Neuronal stem cell (in vitro differentiated cells): Measurements from ENCODE around the gene HHIPL1.

Experiments used
- DNase-seq: peaks from one replicate; pipeline ENCODE4 v3.0.0-alpha.2; 2013; ENCODE audit warnings: low spot score
- H2AFZ ChIP-seq: one replicate; pipeline ENCODE4 v1.6.1; 2013; ENCODE audit warnings: mild to moderate bottlenecking, low read length, inconsistent platforms
- H2AK5ac ChIP-seq: 2 replicates; pipeline ENCODE4 v1.6.1; 2013; ENCODE audit warnings: low read depth, mild to moderate bottlenecking, inconsistent platforms, low read length, moderate library complexity, mixed read lengths
- H2BK120ac ChIP-seq: 2 replicates; pipeline ENCODE4 v1.6.1; 2013; ENCODE audit warnings: low read depth, mild to moderate bottlenecking, inconsistent platforms, low read length, moderate library complexity, mixed read lengths
- H2BK12ac ChIP-seq: one replicate; pipeline ENCODE4 v1.6.1; 2013; ENCODE audit warnings: low read length, inconsistent platforms
- H2BK15ac ChIP-seq: 2 replicates; pipeline ENCODE4 v1.6.1; 2013; ENCODE audit warnings: mild to moderate bottlenecking, low read length, inconsistent platforms, mixed read lengths
- H2BK5ac ChIP-seq: one replicate; pipeline ENCODE4 v1.6.1; 2013; ENCODE audit warnings: inconsistent platforms, mild to moderate bottlenecking, low read length, moderate library complexity
- H3K14ac ChIP-seq: one replicate; pipeline ENCODE4 v1.6.1; 2013; ENCODE audit warnings: low read length, inconsistent platforms
- H3K18ac ChIP-seq: 2 replicates; pipeline ENCODE4 v1.6.1; 2013; ENCODE audit warnings: low read length, inconsistent platforms
- H3K23ac ChIP-seq: 2 replicates; pipeline ENCODE4 v1.6.1; 2013; ENCODE audit warnings: low read depth, mild to moderate bottlenecking, mixed read lengths, low read length, inconsistent platforms; ENCODE audit not compliant: poor library complexity
- H3K27ac ChIP-seq: replicated peaks from 3 replicates; pipeline ENCODE4 v1.5.1; 2013; ENCODE audit warnings: low read length, inconsistent platforms
- H3K27me3 ChIP-seq, 3 experiments: 2 replicates each; pipeline ENCODE4 v1.6.1; 2013; ENCODE audit warnings: low read length in 3 of 3, mild to moderate bottlenecking in 2 of 3, inconsistent platforms in 1 of 3, low read depth in 1 of 3, mixed read lengths in 1 of 3, moderate library complexity in 1 of 3; ENCODE audit not compliant: control insufficient read depth in 3 of 3, insufficient read depth in 3 of 3
- H3K36me3 ChIP-seq, 2 donors: replicated peaks in 1 of 2; 2 replicates each; pipeline ENCODE4 v1.6.1; 2013; ENCODE audit warnings: low read length in 2 of 2; ENCODE audit not compliant: control insufficient read depth in 2 of 2, insufficient read depth in 2 of 2
- H3K4ac ChIP-seq: 2 replicates; pipeline ENCODE4 v1.6.1; 2013; ENCODE audit warnings: inconsistent platforms, mild to moderate bottlenecking, low read length, moderate library complexity
- H3K4me1 ChIP-seq, 2 donors: 1 replicate in 1 of 2; 2 replicates in 1 of 2; pipeline ENCODE4 v1.6.1; 2013; ENCODE audit warnings: low read length in 2 of 2, low read depth in 1 of 2; ENCODE audit not compliant: control insufficient read depth in 2 of 2, insufficient read depth in 1 of 2
- H3K4me2 ChIP-seq: one replicate; pipeline ENCODE4 v1.6.1; 2013; ENCODE audit warnings: mild to moderate bottlenecking, low read length, inconsistent platforms; ENCODE audit not compliant: insufficient read depth, poor library complexity, severe bottlenecking
- H3K4me3 ChIP-seq, 2 donors: 2 replicates each; pipeline ENCODE4 v1.5.1; 2013; ENCODE audit warnings: low read length in 2 of 2, mild to moderate bottlenecking in 2 of 2, inconsistent platforms in 1 of 2, moderate library complexity in 1 of 2
- H3K79me1 ChIP-seq: one replicate; pipeline ENCODE4 v1.6.1; 2013; ENCODE audit warnings: low read depth, mild to moderate bottlenecking, inconsistent platforms, low read length, moderate library complexity
- H3K9ac ChIP-seq: one replicate; pipeline ENCODE4 v1.6.1; 2013; ENCODE audit warnings: mild to moderate bottlenecking, low read depth, low read length, inconsistent platforms; ENCODE audit not compliant: poor library complexity
- H3K9me3 ChIP-seq, 2 donors: replicated peaks in 1 of 2; 2 replicates each; pipeline versions ENCODE3 to v1.6.1; 2013; ENCODE audit warnings: low read length in 2 of 2, mild to moderate bottlenecking in 2 of 2, inconsistent platforms in 1 of 2, low read depth in 1 of 2, mixed read lengths in 1 of 2, moderate library complexity in 1 of 2; ENCODE audit not compliant: control insufficient read depth in 2 of 2, insufficient read depth in 1 of 2
- H4K8ac ChIP-seq: one replicate; pipeline ENCODE4 v1.6.1; 2013; ENCODE audit warnings: low read depth, mild to moderate bottlenecking, inconsistent platforms, low read length, moderate library complexity
- H4K91ac ChIP-seq: one replicate; pipeline ENCODE4 v1.6.1; 2013; ENCODE audit warnings: low read length, low read depth, mild to moderate bottlenecking, inconsistent platforms; ENCODE audit not compliant: poor library complexity
- WGBS, 2 donors: extraction: QIAGEN DNeasy Blood & Tissue Kit; methylation state at CpG; one replicate each; pipeline ENCODE4 v1.1.7; 2013; ENCODE audit warnings: missing lambda C conversion rate in 2 of 2, mixed read lengths in 1 of 2; ENCODE audit not compliant: insufficient read length in 2 of 2, insufficient replicate concordance in 1 of 2; ENCODE audit errors: extremely low coverage in 2 of 2; 5-methylcytosine and 5-hydroxymethylcytosine counted together

HHIPL1 gene

DNA sequence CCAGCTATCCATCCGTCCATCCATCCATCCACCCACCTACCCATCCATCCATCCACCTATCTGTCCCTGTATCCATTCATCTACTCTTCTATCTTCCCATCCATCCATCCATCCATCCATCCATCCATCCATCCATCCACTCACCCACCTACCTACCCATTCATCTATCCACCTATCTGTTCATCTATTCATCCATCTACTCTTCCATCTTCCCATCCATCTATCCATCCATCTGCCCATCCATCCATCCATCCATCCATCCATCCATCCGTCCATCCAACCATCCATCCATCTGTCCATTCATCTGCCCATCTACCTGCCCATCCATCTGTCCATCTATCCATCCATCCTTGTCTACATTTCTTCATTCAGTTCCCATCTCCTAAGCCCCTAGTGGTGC is 17.8 kb upstream of the HHIPL1 start:
- H3K9me3 ChIP-seq: no peaks in the 10 kb centered on the region
- no peak overlapping the region for H3K9ac ChIP-seq
- H3K14ac ChIP-seq: no peak overlapping the region
- peaks cover 7 to 14% of the 10 kb centered on the region in 2 donors for H3K4me1 ChIP-seq
- H3K27me3 ChIP-seq: no peaks in the 10 kb centered on the region
- no peaks in the 10 kb centered on the region for H3K36me3 ChIP-seq
- no peak overlapping the region for H4K91ac ChIP-seq
- H3K79me1 ChIP-seq: no peaks in the 10 kb centered on the region
- peak overlapping the region; percentile 8 for H2BK15ac ChIP-seq
- no peak overlapping the region for H2BK120ac ChIP-seq
- no peak overlapping the region for H2AK5ac ChIP-seq
- no peak overlapping the region for H3K4ac ChIP-seq
- H2AFZ ChIP-seq: no peak overlapping the region
- no peak overlapping the region for H4K8ac ChIP-seq
- H3K23ac ChIP-seq: no peak overlapping the region
- H2BK12ac ChIP-seq: no peak overlapping the region
- DNase-seq: no peak
- no CpG with 5 or more reads among the region's 2 CpGs for WGBS, 2 donors
- H3K4me2 ChIP-seq: no peak overlapping the region
- no peak overlapping the region for H3K18ac ChIP-seq
- no peak overlapping the region for H3K27ac ChIP-seq
- H2BK5ac ChIP-seq: no peak overlapping the region
- no peak overlapping the region for H3K4me3 ChIP-seq

DNA sequence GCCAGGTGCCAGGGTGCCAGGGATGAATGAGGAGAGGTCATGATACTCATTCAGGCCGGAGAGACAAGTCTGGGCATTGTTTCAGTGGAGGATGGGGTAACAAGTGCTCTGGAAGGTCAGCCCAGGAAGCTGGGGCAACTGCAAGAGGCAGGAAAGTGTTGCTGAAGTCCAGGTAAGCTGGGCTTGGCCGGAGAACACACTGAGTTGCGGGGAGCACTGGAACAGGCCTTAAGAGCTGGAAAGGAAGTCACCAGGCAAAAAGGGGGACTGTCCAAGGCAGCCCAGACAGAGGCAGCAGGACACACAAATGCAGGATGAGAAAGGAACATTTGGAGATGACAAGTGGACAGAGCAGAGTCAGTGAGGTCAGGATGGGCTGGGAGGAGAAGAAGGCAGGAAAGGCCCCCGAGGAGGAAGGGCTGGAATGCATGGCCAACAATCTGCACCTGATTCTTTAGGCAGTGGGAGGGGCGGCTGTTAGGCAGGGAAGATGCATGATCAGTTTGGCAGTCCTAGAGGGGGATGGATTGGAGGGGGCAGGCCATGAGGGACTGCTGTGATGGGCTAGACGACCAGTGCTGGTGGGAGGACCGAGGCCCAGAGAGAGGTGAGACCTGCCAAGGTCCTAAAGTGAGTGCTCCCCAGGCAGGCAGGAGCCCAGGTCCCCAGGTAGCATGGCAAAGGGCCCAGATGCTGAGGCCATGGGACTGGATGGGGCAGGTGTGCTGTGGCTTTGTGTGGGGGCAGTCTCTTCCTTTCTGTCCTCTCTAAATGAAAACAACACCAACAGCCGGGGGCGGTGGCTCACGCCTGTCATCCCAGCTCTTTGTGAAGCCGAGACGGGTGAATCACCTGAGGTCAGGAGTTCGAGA is 17.2 kb upstream of the HHIPL1 start:
- peak overlapping the region; percentile 38 for H4K91ac ChIP-seq
- peaks cover 7 to 16% of the 10 kb centered on the region in 2 donors for H3K4me1 ChIP-seq
- no peak overlapping the region for H3K14ac ChIP-seq
- no peak overlapping the region for H2AFZ ChIP-seq
- DNase-seq: no peak
- H2BK5ac ChIP-seq: no peak overlapping the region
- no peak overlapping the region for H3K4me3 ChIP-seq
- H2BK15ac ChIP-seq: peak overlapping the region; percentile 8
- H2BK120ac ChIP-seq: no peak overlapping the region
- no peak overlapping the region for H3K4me2 ChIP-seq
- H3K27ac ChIP-seq: no peak overlapping the region
- peak overlapping the region; percentile 53 for H3K9ac ChIP-seq
- H3K18ac ChIP-seq: peak overlapping the region; percentile 85
- H2AK5ac ChIP-seq: peak overlapping the region; percentile 91
- no peaks in the 10 kb centered on the region for H3K36me3 ChIP-seq
- H3K79me1 ChIP-seq: no peaks in the 10 kb centered on the region
- no CpG with 5 or more reads among the region's 13 CpGs for WGBS, 2 donors
- no peaks in the 10 kb centered on the region for H3K27me3 ChIP-seq
- H2BK12ac ChIP-seq: no peak overlapping the region
- peak overlapping the region; percentile 26 for H3K23ac ChIP-seq
- H3K9me3 ChIP-seq: no peaks in the 10 kb centered on the region
- peak overlapping the region; percentile 17 for H3K4ac ChIP-seq
- no peak overlapping the region for H4K8ac ChIP-seq

DNA sequence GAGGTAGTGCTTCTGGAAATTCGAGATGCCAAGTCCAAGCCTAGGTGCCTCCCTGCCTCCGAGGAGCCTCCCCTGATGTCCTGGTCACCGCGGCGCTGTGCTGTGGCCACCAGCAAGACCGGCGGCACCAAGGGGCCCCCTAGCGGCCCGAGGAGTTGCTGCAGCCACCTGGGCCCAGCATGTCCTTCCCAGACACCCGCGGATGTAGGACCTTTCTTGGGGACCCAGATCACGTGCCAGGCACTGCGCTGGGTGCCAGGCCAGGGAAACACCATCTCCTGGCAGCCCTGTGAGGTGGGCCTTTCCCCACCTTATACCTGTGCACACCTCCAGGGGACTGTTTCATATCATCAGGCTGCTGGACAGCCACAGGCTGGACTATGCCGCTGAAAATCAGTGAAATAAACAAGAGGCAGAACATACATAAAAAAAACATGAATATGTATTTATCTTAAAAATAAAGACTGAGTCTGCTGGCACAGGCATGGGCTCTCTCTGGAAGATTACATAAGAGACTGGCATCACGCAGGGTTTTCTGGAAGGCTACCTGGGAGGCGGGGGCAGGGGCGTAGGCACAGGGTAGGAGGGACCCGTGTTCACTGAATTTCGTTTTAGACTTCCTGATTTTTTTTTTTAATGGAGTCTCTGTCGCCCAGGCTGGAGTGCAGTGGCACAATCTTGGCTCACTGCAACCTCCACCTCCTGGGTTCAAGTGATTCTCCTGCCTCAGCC is 15.9 kb upstream of the HHIPL1 start:
- Histone ChIP-seq H2BK12ac (no peak overlapping the region), H3K4me3 (no peak overlapping the region), H3K9me3 (no peaks in the 10 kb centered on the region), H2AFZ (peak overlapping the region; percentile 65), H2AK5ac (peak overlapping the region; percentile 48), H3K9ac (peak overlapping the region; percentile 50), H3K4ac (no peak overlapping the region), H3K23ac (peak overlapping the region; percentile 19), H2BK5ac (no peak overlapping the region), H3K36me3 (no peaks in the 10 kb centered on the region), H2BK15ac (peak overlapping the region; percentile 46), H3K27me3 (no peaks in the 10 kb centered on the region), H3K79me1 (no peaks in the 10 kb centered on the region), H3K27ac (no peak overlapping the region), H3K4me1 (peaks cover 9 to 23% of the 10 kb centered on the region in 2 donors), H3K14ac (no peak overlapping the region), H3K4me2 (no peak overlapping the region), H3K18ac (peak overlapping the region; percentile 76), H4K91ac (no peak overlapping the region), H2BK120ac (no peak overlapping the region), H4K8ac (no peak overlapping the region)
- peak; percentile 63 for DNase-seq
- no CpG with 5 or more reads among the region's 20 CpGs for WGBS, 2 donors

DNA sequence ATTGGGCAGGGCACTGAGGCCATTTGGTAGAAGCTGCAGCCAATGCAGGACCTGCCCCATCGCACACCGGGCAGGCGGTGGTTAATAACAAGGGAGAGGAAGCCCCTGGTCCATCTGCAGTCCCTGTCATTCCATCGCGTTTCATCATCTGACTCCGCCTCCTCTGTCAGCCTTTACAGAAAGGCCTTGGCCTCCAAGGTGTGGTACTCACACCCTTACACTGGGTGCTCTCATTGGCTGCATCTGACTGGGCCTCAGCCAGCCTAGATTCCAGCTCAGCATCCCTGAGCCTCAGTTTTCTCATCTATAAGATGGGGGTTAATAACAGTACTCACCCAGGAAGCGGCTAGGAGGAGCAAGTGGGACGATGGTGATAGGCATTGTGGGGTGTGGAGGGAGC is 14.7 kb upstream of the HHIPL1 start:
- H2BK5ac ChIP-seq: no peak overlapping the region
- H2BK12ac ChIP-seq: no peak overlapping the region
- no peak overlapping the region for H3K4me3 ChIP-seq
- no peak overlapping the region for H2AFZ ChIP-seq
- H3K9me3 ChIP-seq: no peaks in the 10 kb centered on the region
- H3K4me1 ChIP-seq: peaks cover 9 to 28% of the 10 kb centered on the region in 2 donors
- H3K18ac ChIP-seq: no peak overlapping the region
- H3K27me3 ChIP-seq: no peaks in the 10 kb centered on the region
- no peak overlapping the region for H3K23ac ChIP-seq
- no peak overlapping the region for H3K27ac ChIP-seq
- WGBS, 2 donors: no CpG with 5 or more reads among the region's 8 CpGs
- H2AK5ac ChIP-seq: no peak overlapping the region
- no peak overlapping the region for H3K9ac ChIP-seq
- H4K8ac ChIP-seq: no peak overlapping the region
- DNase-seq: no peak
- H3K79me1 ChIP-seq: no peaks in the 10 kb centered on the region
- no peak overlapping the region for H2BK15ac ChIP-seq
- no peaks in the 10 kb centered on the region for H3K36me3 ChIP-seq
- no peak overlapping the region for H3K14ac ChIP-seq
- H4K91ac ChIP-seq: no peak overlapping the region
- H2BK120ac ChIP-seq: no peak overlapping the region
- no peak overlapping the region for H3K4me2 ChIP-seq
- no peak overlapping the region for H3K4ac ChIP-seq
